Measurements from ENCODE around the gene MACROD2.

The MACROD2 gene

GRCh38 chr20:15623215-15623614, 1627.9 kb downstream of the MACROD2 start:
- DNase-seq: no peak

GRCh38 chr20:15625981-15626380, 1630.7 kb downstream of the MACROD2 start:
- DNase-seq: no peak

GRCh38 chr20:15627089-15627488, 1631.8 kb downstream of the MACROD2 start:
- no peak for DNase-seq

GRCh38 chr20:15627501-15627903, 1632.2 kb downstream of the MACROD2 start:
- no peak for DNase-seq

GRCh38 chr20:15628851-15629353, 1633.6 kb downstream of the MACROD2 start:
- no peak for DNase-seq

- no peak for DNase-seq
Observed at GRCh38 chr20:15630360-15630759, 1635.0 kb downstream of the MACROD2 start.

GRCh38 chr20:15632680-15633079, 1637.4 kb downstream of the MACROD2 start:
- no peak for DNase-seq

- no peak for DNase-seq
Observed at GRCh38 chr20:15634102-15634501, 1638.8 kb downstream of the MACROD2 start.

GRCh38 chr20:15637546-15637945, 1642.2 kb downstream of the MACROD2 start:
- DNase-seq: no peak

- no peak for DNase-seq
Observed at GRCh38 chr20:15637950-15638754, 1642.8 kb downstream of the MACROD2 start.

GRCh38 chr20:15638816-15639215, 1643.5 kb downstream of the MACROD2 start:
- DNase-seq: no peak

GRCh38 chr20:15639839-15640238, 1644.5 kb downstream of the MACROD2 start:
- no peak for DNase-seq

GRCh38 chr20:15642109-15642508, 1646.8 kb downstream of the MACROD2 start:
- DNase-seq: no peak

- DNase-seq: no peak
Observed at GRCh38 chr20:15642676-15643075, 1647.4 kb downstream of the MACROD2 start.

- no peak for DNase-seq
Observed at GRCh38 chr20:15643713-15644112, 1648.4 kb downstream of the MACROD2 start.

GRCh38 chr20:15645816-15646215, 1650.5 kb downstream of the MACROD2 start:
- no peak for DNase-seq

- no peak for DNase-seq
Observed at GRCh38 chr20:15653396-15654207, 1658.3 kb downstream of the MACROD2 start.

GRCh38 chr20:15654208-15654649, 1658.9 kb downstream of the MACROD2 start:
- DNase-seq: no peak

GRCh38 chr20:15655295-15655874, 1660.1 kb downstream of the MACROD2 start:
- DNase-seq: no peak

GRCh38 chr20:15656124-15656523, 1660.8 kb downstream of the MACROD2 start:
- no peak for DNase-seq

GRCh38 chr20:15658295-15658694, 1663.0 kb downstream of the MACROD2 start:
- DNase-seq: no peak

GRCh38 chr20:15673206-15673605, 1677.9 kb downstream of the MACROD2 start:
- DNase-seq: no peak

Data from effector CD8-positive, alpha-beta T cell (primary cell).